D341Med (cell line): ENCODE data around the gene SMIM13.

Experiments used
- DNase-seq: peaks from one replicate; pipeline ENCODE4 v3.0.0; 2012; ENCODE audit warnings: low spot score

The SMIM13 gene

DNA sequence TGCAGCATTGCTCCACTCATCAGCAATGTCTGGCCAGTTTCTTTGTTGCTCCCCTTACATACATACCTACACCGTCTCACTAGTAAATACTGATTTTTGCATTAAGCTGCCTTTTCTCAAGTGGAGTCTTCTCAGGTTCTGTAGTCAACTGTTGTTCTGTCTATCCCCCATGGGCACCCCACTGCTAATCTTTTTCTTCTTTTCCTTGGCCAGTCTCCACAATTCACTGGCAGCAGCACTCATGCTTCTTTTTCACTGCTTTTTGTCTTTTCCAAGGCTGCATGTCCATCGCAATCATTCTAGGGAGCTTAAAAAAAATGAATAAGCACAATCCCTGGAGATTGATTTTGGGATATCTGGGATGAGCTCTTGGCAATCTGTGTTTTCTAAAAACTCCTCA, 28.2 kb downstream of the SMIM13 start:
- no peak for DNase-seq

GRCh38 chr6:11122380-11122779, 28.7 kb downstream of the SMIM13 start:
- no peak for DNase-seq

GRCh38 chr6:11123978-11124377, 30.3 kb downstream of the SMIM13 start:
- no peak for DNase-seq

GRCh38 chr6:11126876-11127275, 33.2 kb downstream of the SMIM13 start:
- DNase-seq, result no peak

GRCh38 chr6:11128608-11129007, 35.0 kb downstream of the SMIM13 start:
- DNase-seq, result no peak

DNA sequence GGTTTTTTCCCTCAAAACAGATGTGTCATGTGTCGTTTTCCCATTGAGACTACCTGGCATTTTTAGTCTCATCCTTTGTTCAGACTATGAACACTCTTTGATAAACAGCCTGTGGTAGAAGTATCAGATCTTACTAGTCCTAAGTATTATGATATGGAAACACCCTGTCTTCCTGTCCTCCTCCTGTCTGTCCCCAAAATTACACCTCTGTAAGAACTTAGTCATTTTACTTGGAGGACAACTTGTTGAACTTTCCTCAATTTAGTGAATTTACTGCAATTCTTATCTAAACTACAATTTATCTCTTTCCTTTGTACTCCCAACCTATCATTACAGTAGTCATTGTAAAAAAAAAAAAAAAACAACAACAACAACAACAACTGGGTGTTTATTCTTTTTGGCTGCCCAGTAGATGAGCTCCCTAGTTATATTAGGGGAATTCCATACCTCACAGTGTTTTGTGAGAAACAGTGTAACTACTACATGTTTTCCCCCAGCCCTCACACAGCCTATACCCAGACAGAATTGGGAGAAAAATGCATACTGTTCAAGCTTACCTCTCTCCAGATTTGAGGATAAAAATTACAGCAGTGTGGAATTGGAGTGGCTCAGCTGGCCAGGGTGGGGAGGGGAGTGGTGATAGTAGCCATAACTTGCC, 36.4 kb downstream of the SMIM13 start:
- DNase-seq, result no peak

GRCh38 chr6:11130605-11131004, 37.0 kb downstream of the SMIM13 start:
- DNase-seq, result no peak

GRCh38 chr6:11132194-11132888, 38.7 kb downstream of the SMIM13 start:
- DNase-seq, result no peak

- no peak for DNase-seq
These were observed 39.6 kb downstream of the SMIM13 start for GRCh38 chr6:11133281-11133680.

DNA sequence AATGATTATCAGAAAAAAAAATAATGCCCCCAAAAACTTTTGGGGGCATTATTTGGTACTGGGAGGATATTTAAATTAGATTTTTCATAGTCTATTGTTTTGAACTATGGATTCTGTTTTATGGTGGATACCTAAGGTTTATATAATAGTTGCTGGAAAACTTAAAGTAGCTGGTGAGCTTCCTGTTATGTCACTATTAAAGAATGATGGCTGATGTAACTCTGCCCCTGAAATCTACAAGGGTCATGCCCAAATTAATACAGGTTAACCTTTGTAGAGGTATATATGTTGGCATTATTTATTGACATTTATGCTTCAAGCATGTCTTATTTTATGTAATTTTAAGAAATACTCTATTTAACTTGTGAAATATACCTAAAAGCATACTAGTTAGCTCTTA, 43.2 kb downstream of the SMIM13 start:
- DNase-seq, result no peak

DNA sequence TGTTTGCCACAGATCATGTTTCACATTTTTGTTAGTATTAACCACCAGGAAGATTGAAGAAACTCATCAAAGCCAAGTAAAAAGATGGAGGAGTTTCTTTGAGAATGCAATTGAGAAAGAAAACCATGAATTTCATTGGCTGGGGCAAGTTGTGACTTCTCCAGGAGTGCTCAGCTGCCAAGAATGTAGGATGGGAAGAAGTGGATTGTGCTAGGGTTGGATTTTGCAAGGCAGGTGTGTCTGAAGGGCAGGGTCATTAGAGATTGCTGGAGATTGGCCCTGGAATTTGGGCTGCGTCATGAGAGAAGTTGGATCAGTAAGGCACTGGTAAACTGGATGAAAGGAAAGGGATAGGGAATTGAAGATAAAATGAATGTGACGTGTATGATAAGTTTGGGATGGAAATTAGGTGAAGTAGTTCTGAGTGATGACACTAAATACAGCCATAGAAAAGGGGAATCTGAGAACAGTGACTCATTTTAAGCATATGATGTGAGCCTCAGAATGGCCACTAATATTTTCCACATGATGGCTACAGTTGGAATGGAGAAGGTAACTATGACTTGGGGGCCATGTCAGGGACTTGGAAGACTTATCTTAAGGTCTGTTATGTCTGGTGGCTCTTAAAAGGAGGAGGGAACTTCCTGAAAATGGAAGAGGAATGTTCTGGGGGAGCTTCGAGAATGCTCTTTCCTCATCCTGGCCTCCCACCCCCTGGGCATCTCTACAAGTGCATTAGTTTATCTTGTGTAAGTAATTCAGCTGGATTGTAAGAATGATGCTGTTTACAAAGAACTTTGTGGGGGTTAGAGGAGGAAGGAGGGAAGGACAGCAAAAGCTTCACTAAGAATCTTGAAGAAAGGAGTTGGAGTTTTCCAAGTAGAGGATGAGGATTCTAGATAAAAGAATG, 45.7 kb downstream of the SMIM13 start:
- DNase-seq, result no peak

- no peak for DNase-seq
These were observed 46.4 kb downstream of the SMIM13 start for GRCh38 chr6:11140056-11140455.

DNA sequence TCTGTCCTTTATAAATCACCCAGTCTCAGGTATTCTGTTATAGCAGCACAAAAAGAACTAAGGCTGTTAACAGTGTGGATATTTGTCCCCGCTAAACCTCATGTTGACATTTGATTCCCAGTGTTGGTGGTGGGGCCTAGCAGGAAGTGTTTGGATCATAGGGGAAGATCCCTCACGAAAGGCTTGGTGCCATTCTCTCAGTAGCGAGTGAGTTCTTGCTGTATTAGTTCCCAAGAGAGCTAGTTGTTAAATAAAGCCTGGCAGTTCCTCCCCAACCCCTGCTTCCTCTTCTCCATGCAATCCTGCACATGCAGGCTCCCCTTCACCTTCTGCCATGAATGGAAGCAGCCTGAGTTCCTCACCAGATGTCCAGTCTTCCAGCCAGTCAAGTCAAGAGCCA, 47.7 kb downstream of the SMIM13 start:
- no peak for DNase-seq

DNA sequence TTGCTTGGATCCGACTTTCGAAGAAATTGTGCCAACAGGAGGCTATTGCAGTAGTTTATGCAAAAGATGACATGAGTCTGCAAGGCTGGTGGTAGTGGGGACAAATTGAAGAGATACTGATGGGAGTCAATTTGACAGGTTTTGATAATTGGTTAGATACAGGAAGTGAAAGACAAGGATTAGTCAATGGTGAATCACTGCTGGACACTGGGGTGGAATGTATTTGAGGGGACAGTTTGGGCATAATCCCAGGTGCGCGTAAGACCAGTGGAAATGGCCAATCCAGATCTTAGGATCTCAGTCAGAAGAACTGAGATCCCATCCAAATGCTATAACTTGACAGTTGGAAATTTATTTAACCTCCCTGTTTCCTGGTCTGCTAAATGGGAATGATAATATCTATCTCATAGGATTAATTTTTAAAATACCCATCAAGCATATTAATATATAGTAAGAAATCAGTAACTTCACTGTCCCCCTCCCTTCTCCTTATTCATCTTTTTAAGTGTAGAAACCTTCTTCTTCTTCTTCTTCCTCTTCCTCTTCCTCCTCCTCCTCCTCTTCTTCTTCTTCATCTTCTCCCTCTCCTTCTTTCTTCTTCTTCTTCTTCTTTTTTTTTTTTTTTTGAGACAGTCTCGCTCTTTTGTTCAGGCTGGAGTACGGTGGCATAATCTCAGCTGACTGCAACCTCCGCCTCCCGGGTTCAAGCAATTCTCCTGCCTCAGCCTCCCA, 48.8 kb downstream of the SMIM13 start:
- DNase-seq, result no peak

DNA sequence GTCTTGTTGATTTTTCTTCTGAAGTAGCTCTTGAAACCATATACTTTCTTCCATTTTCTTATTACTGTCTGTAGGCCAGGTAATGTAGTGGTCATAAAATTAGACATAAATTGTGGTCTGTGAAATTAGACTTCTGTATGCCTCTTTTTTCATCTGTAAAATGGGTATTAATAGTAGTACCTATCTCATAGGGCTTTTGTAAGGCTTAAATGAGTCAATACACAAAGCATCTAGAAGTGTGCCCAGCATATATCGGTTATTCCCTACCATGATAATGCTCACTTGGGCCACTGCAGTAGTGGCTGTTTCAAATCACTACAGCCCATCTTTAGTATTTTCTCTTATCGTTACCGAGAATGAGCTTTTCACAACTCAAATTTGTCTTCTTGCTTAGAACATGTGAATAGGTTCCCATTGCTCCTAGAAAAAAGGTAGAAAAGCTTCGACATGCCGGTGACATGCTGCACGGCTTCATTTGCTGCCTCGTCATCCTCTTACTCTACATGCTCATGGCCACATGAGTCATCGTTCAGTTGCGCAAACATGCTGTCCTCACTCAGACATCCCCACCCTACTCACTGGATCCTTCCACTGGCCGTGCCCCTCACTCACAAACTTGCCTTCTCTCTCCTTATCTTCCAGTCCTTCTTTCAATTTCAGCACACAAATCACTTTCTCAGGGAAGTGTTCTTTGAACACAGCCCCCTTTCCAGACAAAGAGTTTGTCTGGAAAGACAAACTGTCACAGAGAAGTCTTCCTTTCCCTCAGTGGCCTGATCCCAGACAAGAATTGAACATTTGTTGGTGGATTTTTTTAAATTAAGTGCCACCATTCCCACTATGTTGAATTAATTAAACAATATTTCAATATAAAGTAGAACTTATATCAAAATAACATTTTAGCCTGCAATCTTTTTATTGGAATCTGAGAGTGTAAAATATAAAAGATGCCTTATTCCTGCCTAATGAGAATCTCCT, 50.0 kb downstream of the SMIM13 start:
- no peak for DNase-seq

GRCh38 chr6:11144393-11144851, 50.8 kb downstream of the SMIM13 start:
- DNase-seq, result peak; percentile 79

- no peak for DNase-seq
These were observed 52.6 kb downstream of the SMIM13 start for GRCh38 chr6:11146117-11146826.

DNA sequence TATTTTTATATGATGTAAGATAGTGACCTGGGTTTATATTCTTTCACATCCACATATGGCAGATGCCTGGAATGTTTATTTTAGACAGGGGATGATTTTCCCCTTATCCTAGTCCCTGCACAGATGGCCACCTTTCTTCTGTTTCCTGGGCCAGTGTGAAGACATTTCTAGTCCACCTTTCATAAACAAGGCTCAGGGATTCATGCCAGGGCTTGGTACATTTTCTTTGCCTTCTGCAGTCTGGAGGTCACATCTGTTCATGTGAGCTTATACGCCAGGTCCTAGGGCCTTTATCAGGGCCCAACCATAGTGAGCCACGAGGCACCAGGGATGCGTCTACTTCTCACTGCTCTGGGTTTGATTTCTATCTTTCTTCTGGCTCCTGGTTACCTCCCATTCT, 55.9 kb downstream of the SMIM13 start:
- no peak for DNase-seq

DNA sequence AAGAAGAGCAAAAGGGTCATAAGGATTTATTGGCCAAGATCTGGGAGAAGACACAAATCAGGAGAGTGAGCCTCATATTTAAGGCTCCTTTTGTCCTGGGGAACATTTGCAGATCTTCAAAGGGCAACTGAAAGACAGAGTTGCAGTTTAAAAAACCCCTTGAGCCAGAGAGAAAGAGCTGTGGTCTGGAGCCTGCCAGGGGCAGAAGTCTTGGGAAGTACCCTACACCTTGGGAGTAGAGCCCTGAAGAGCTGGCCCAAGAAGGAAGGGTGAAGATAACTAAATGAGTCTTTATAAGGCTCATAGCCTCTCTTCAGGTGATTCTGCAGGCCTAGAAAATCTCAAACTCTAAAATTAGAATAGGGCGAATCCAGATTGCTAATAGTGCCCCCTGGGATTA, 57.9 kb downstream of the SMIM13 start:
- no peak for DNase-seq

DNA sequence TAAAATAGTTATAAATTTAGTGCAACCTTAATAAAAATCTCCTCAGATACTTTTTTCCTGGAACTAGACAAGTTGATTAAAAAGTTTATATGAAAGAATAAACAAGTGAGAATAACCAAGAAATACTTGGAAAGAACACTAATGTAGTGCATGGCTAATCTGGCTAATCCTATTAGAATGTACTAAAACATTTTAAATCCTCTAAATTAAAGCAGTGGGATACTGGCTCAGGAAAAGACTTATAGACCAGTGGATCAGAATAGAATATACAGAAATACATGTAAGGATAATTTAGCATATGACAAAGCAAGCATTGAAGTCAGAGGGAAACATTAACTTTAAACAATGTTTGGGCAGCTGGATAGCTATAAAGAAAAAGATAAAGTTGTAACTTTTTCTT, 58.9 kb downstream of the SMIM13 start:
- DNase-seq, result no peak
